DOHH2 (cell line): ENCODE results near the gene LZIC.
"Not testable (repeated sequence)": the region's sequence is repeated elsewhere in the genome, so short reads cannot be mapped to it uniquely, and the experiment has no call there.

Source experiments
- H3F3A ChIP-seq: fragments of 200-600 bp; sonication (generic), shearing (Covaris generic); 2 replicates; pipeline ENCODE4 v1.6.0; 2016; ENCODE audit warnings: antibody characterized with exemption, mild to moderate bottlenecking; ENCODE audit not compliant: control insufficient read depth, insufficient read depth
- H3K27ac ChIP-seq: fragments of 200-600 bp; sonication (generic); 2 replicates; pipeline ENCODE4 v1.5.1; 2014; ENCODE audit warnings: low read depth, mild to moderate bottlenecking, low read length, moderate library complexity
- H3K27me3 ChIP-seq: fragments of 200-600 bp; sonication (generic); 2 replicates; pipeline ENCODE4 v1.6.1; 2014; ENCODE audit warnings: mild to moderate bottlenecking, low read length, mixed read lengths; ENCODE audit not compliant: control insufficient read depth
- H3K36me3 ChIP-seq: fragments of 200-600 bp; sonication (generic); 2 replicates; pipeline ENCODE4 v1.6.1; 2014; ENCODE audit warnings: mild to moderate bottlenecking, low read length, moderate library complexity, mixed read lengths; ENCODE audit not compliant: control insufficient read depth
- H3K4me1 ChIP-seq: fragments of 200-600 bp; sonication (generic); 2 replicates; pipeline ENCODE4 v1.6.1; 2014; ENCODE audit warnings: mild to moderate bottlenecking, low read length, mixed read lengths; ENCODE audit not compliant: control insufficient read depth
- H3K4me2 ChIP-seq: fragments of 200-600 bp; sonication (generic); 2 replicates; pipeline ENCODE4 v1.6.0; 2014; ENCODE audit warnings: mild to moderate bottlenecking, low read length, moderate library complexity
- H3K4me3 ChIP-seq: fragments of 200-600 bp; sonication (generic); 2 replicates; pipeline ENCODE4 v1.5.1; 2014; ENCODE audit warnings: mild to moderate bottlenecking, low read length, mixed read lengths
- H3K79me2 ChIP-seq: fragments of 200-600 bp; sonication (generic); 2 replicates; pipeline ENCODE4 v1.6.1; 2014; ENCODE audit warnings: mild to moderate bottlenecking, low read length, mixed read lengths; ENCODE audit not compliant: control insufficient read depth
- H3K9me2 ChIP-seq: fragments of 200-600 bp; sonication (generic); replicated peaks from 2 replicates; pipeline ENCODE4 v1.6.1; 2014; ENCODE audit warnings: mild to moderate bottlenecking, low read length, mixed read lengths; ENCODE audit not compliant: control insufficient read depth
- H3K9me3 ChIP-seq: fragments of 200-600 bp; sonication (generic); 2 replicates; pipeline ENCODE4 v1.6.1; 2014; ENCODE audit warnings: antibody characterized with exemption, low read length, mixed read lengths; ENCODE audit not compliant: control insufficient read depth, insufficient read depth
- H4K20me1 ChIP-seq: fragments of 200-600 bp; sonication (generic); 2 replicates; pipeline ENCODE4 v1.6.0; 2014; ENCODE audit warnings: low read depth, mild to moderate bottlenecking, antibody characterized with exemption, low read length, moderate library complexity; ENCODE audit not compliant: control insufficient read depth, insufficient read depth
- CTCF ChIP-seq: fragments of 200-600 bp; sonication (generic); IDR thresholded peaks from one replicate; pipeline ENCODE4 v1.5.1; 2014; ENCODE audit warnings: antibody characterized with exemption, mild to moderate bottlenecking, low read depth, low read length; ENCODE audit not compliant: poor library complexity, severe bottlenecking
- EZH2phosphoT487 ChIP-seq: fragments of 200-600 bp; sonication (generic); IDR thresholded peaks from 2 replicates; pipeline ENCODE4 v1.6.1; 2017; ENCODE audit warnings: borderline replicate concordance, mild to moderate bottlenecking, antibody characterized with exemption, low read length, moderate library complexity, mixed read lengths

The LZIC gene

GRCh38 chr1:9920606-9921005, 22.6 kb downstream of the LZIC start:
- H3F3A ChIP-seq: no peaks in the 10 kb centered on the region
- no peaks in the 10 kb centered on the region for H4K20me1 ChIP-seq
- no peaks in the 10 kb centered on the region for H3K9me3 ChIP-seq
- H3K9me2 ChIP-seq: no peaks in the 10 kb centered on the region
- no peaks in the 10 kb centered on the region for H3K4me1 ChIP-seq
- H3K79me2 ChIP-seq: no peaks in the 10 kb centered on the region
- TF ChIP-seq EZH2phosphoT487 (no peak), CTCF (no peak)
- H3K4me2 ChIP-seq: no peak overlapping the region
- no peak overlapping the region for H3K4me3 ChIP-seq
- H3K36me3 ChIP-seq: no peaks in the 10 kb centered on the region
- no peaks in the 10 kb centered on the region for H3K27me3 ChIP-seq
- no peak overlapping the region for H3K27ac ChIP-seq

- no peaks in the 10 kb centered on the region for H3K4me1 ChIP-seq
- no peaks in the 10 kb centered on the region for H4K20me1 ChIP-seq
- no peak overlapping the region for H3K27ac ChIP-seq
- no peak overlapping the region for H3K4me2 ChIP-seq
- H3K9me3 ChIP-seq: no peaks in the 10 kb centered on the region
- no peaks in the 10 kb centered on the region for H3F3A ChIP-seq
- H3K9me2 ChIP-seq: no peaks in the 10 kb centered on the region
- no peaks in the 10 kb centered on the region for H3K27me3 ChIP-seq
- TF ChIP-seq EZH2phosphoT487 (no peak), CTCF (no peak)
- H3K36me3 ChIP-seq: no peaks in the 10 kb centered on the region
- H3K79me2 ChIP-seq: no peaks in the 10 kb centered on the region
- H3K4me3 ChIP-seq: no peak overlapping the region
Measured at GRCh38 chr1:9917901-9918300, 25.3 kb downstream of the LZIC start.

- H3K4me2 ChIP-seq, H3K9me2 ChIP-seq, H3K4me3 ChIP-seq, H4K20me1 ChIP-seq, H3K4me1 ChIP-seq, H3K9me3 ChIP-seq, H3K79me2 ChIP-seq, H3K27ac ChIP-seq, H3K36me3 ChIP-seq, H3F3A ChIP-seq, H3K27me3 ChIP-seq: not testable (repeated sequence)
Measured at GRCh38 chr1:9917495-9917894, 25.7 kb downstream of the LZIC start.

GRCh38 chr1:9916452-9916851, 26.7 kb downstream of the LZIC start:
- Histone ChIP-seq H3K9me3 (no peaks in the 10 kb centered on the region), H3F3A (no peaks in the 10 kb centered on the region), H3K27ac (no peak overlapping the region), H3K36me3 (no peaks in the 10 kb centered on the region), H3K4me2 (no peak overlapping the region), H3K4me1 (peaks cover 1% of the 10 kb centered on the region), H3K4me3 (no peak overlapping the region), H4K20me1 (no peaks in the 10 kb centered on the region), H3K9me2 (no peaks in the 10 kb centered on the region), H3K79me2 (no peaks in the 10 kb centered on the region), H3K27me3 (no peaks in the 10 kb centered on the region)
- no peak for TF ChIP-seq CTCF
- no peak for TF ChIP-seq EZH2phosphoT487
